CD4-positive, alpha-beta T cell (primary cell): ENCODE results near the gene ANXA6. TPM values are rescaled to one million over a fixed set of nuclear protein-coding genes. Genes with fewer than 3 reads are reported as not detected.
A peak's percentile ranks its signal among the peaks of the same experiment; 100 is the strongest.

Experiments used
- ATAC-seq: fragments of 200-7000 bp; cut with Tn5 transposase; one replicate; pipeline ENCODE4 v1.10.0; 2022; ENCODE audit warnings: mild to moderate bottlenecking; ENCODE audit not compliant: poor library complexity
- CTCF ChIA-PET: fragments of 350-600 bp; sonication (Branson Sonifier 250); formaldehyde crosslinking; loops from one replicate; lab custom pipeline; 2021; ENCODE audit warnings: antibody characterized with exemption, inconsistent platforms; lab: Charles Lee
- POLR2A ChIA-PET: fragments of 350-600 bp; sonication (Branson Sonifier 250); formaldehyde crosslinking; loops from one replicate; lab custom pipeline; 2021; ENCODE audit warnings: antibody characterized with exemption, inconsistent platforms; lab: Charles Lee
- DNase-seq, 14 experiments: peaks; one replicate each; pipeline ENCODE4 v3.0.0-alpha.2; 2013 to 2020; ENCODE audit warnings: mixed read lengths in 2 of 14
- H3K27ac ChIP-seq, 2 donors: one replicate each; pipeline versions ENCODE4 v1.5.1 to v1.7.0; 2013; ENCODE audit warnings: low read length in 2 of 2, low read depth in 1 of 2, mild to moderate bottlenecking in 1 of 2
- H3K27me3 ChIP-seq, 2 experiments: 1 replicate in 1 of 2; 2 replicates in 1 of 2; pipeline versions ENCODE4 v1.6.1 to v1.7.0; 2013; ENCODE audit warnings: low read length in 2 of 2, control low read depth in 1 of 2, mild to moderate bottlenecking in 1 of 2, moderate library complexity in 1 of 2; ENCODE audit not compliant: insufficient read depth in 2 of 2, control insufficient read depth in 1 of 2
- H3K36me3 ChIP-seq: one replicate; pipeline ENCODE4 v1.6.1; 2013; ENCODE audit warnings: low read length, control low read depth; ENCODE audit not compliant: insufficient read depth
- H3K4me1 ChIP-seq: one replicate; pipeline ENCODE4 v1.6.1; 2013; ENCODE audit warnings: low read length, control low read depth; ENCODE audit not compliant: insufficient read depth
- H3K4me3 ChIP-seq: one replicate; pipeline ENCODE4 v1.5.1; 2013; ENCODE audit warnings: mild to moderate bottlenecking, low read length, moderate library complexity
- H3K9me3 ChIP-seq, 2 experiments: 1 replicate in 1 of 2; 2 replicates in 1 of 2; pipeline versions ENCODE4 v1.6.1 to v1.7.0; 2013; ENCODE audit warnings: low read length in 2 of 2, mild to moderate bottlenecking in 2 of 2, control low read depth in 1 of 2, moderate library complexity in 1 of 2; ENCODE audit not compliant: control insufficient read depth in 1 of 2, insufficient read depth in 1 of 2
- H3K27ac Mint-ChIP-seq: one replicate; pipeline ENCODE4 v1.8.0; 2020; ENCODE audit warnings: mixed read lengths
- H3K27me3 Mint-ChIP-seq: one replicate; pipeline ENCODE4 v1.8.0; 2021; ENCODE audit warnings: mixed read lengths
- H3K36me3 Mint-ChIP-seq: one replicate; pipeline ENCODE4 v1.8.0; 2021; ENCODE audit warnings: low read depth, mixed read lengths
- H3K4me1 Mint-ChIP-seq: one replicate; pipeline ENCODE4 v1.8.0; 2021; ENCODE audit warnings: low read depth, mixed read lengths
- H3K4me3 Mint-ChIP-seq: one replicate; pipeline ENCODE4 v1.8.0; 2020; ENCODE audit warnings: mild to moderate bottlenecking, mixed read lengths
- H3K9me3 Mint-ChIP-seq: one replicate; pipeline ENCODE4 v1.8.0; 2020; ENCODE audit warnings: mixed read lengths
- CTCF ChIP-seq: fragments of 200-600 bp; IDR thresholded peaks from one replicate; pipeline ENCODE4 v1.8.0; 2022; ENCODE audit warnings: antibody characterized with exemption, mild to moderate bottlenecking
- intact Hi-C, 2 experiments: fragments of 100-400 bp; cut with DNase I in 1 of 2; cut with micrococcal nuclease in 1 of 2; formaldehyde crosslinking; loops; one replicate each; pipeline versions ENCODE4 v1.15.1 to v1.9.0; 2023 to 2025; cut with DNase I, micrococcal nuclease
- total RNA-seq, 174 experiments: library from RNA in 2 of 174; stranded (reverse) in 2 of 174; gene quantifications; one replicate each; pipeline ENCODE4 v1.2.3 and lab custom pipeline; 2021 to 2026

ANXA6 gene
- total RNA-seq, 2 experiments from 2014 or later, result 108 to 130 TPM

GRCh38 chr5:151104795-151105194, 52.8 kb downstream of the ANXA6 start:
- Mint-ChIP-seq H3K27me3 (no peaks in the 10 kb centered on the region), H3K4me1 (peaks cover 16% of the 10 kb centered on the region), H3K27ac (no peak overlapping the region), H3K4me3 (no peak overlapping the region), H3K36me3 (peaks cover 97% of the 10 kb centered on the region), H3K9me3 (no peaks in the 10 kb centered on the region)
- peaks cover 8% of the 10 kb centered on the region for H3K4me1 ChIP-seq
- no peak for TF ChIP-seq CTCF
- H3K9me3 ChIP-seq, result no peaks in the 10 kb centered on the region
- DNase-seq, result no peak
- no peaks in the 10 kb centered on the region for H3K27me3 ChIP-seq
- ChIA-PET POLR2A (no interaction called here), CTCF (interaction anchor here (1.0 kb wide), 1 partner anchor 10 kb away, joined by 3 read pairs; no protein-coding TSS in a partner anchor)
- no peak for ATAC-seq
- no peak overlapping the region for H3K27ac ChIP-seq
- no peak overlapping the region for H3K4me3 ChIP-seq
- intact Hi-C loops, result no loop called here
- peaks cover 95% of the 10 kb centered on the region for H3K36me3 ChIP-seq

- Histone ChIP-seq H3K27ac (no peak overlapping the region), H3K4me1 (peaks cover 34% of the 10 kb centered on the region), H3K4me3 (no peak overlapping the region), H3K27me3 (no peaks in the 10 kb centered on the region), H3K9me3 (no peaks in the 10 kb centered on the region), H3K36me3 (peaks cover 68% of the 10 kb centered on the region)
- Mint-ChIP-seq H3K36me3 (peaks cover 77% of the 10 kb centered on the region), H3K27me3 (no peaks in the 10 kb centered on the region), H3K4me1 (peaks cover 45% of the 10 kb centered on the region), H3K4me3 (no peak overlapping the region), H3K9me3 (no peaks in the 10 kb centered on the region), H3K27ac (peak overlapping the region; percentile 62)
- ChIA-PET CTCF (no interaction called here), POLR2A (interaction anchor here (1.4 kb wide), 1 partner anchor 22 kb away, joined by 4 read pairs; no protein-coding TSS in a partner anchor)
- no peak for ATAC-seq
- no peak for TF ChIP-seq CTCF
- no peak for DNase-seq
- intact Hi-C loops, result no loop called here
Observed at GRCh38 chr5:151101746-151102145, 55.8 kb downstream of the ANXA6 start.

DNA sequence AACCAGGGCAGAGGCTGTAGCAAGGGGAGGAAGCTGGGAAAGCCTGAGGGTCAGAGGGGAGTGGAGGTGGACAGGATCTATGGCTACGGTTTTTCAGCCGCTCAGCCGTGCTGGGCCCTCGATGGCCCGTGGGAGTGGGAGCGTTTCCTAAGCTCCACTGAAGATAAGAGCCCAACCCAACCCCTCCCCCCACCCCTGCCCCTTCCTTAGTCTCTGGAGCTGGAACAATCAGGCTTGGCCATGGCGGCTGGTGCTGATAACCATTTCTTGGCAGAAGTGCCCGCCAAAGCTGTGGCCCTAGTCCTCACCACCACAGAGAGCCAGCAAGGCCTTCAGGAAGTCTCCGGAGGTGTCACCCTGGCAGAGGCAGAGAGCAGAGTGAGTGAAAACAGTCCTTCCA, 56.4 kb downstream of the ANXA6 start:
- peaks cover 35% of the 10 kb centered on the region for H3K4me1 ChIP-seq
- Mint-ChIP-seq H3K36me3 (peaks cover 71% of the 10 kb centered on the region), H3K4me3 (no peak overlapping the region), H3K4me1 (peaks cover 51% of the 10 kb centered on the region), H3K9me3 (no peaks in the 10 kb centered on the region), H3K27me3 (no peaks in the 10 kb centered on the region), H3K27ac (peak overlapping the region; percentile 80)
- ATAC-seq, result no peak
- CTCF ChIA-PET, result no interaction called here
- TF ChIP-seq CTCF, result no peak
- intact Hi-C loops, result no loop called here
- no peak overlapping the region for H3K27ac ChIP-seq
- no peak for DNase-seq
- H3K36me3 ChIP-seq, result peaks cover 62% of the 10 kb centered on the region
- POLR2A ChIA-PET, result no interaction called here
- no peaks in the 10 kb centered on the region for H3K9me3 ChIP-seq
- no peaks in the 10 kb centered on the region for H3K27me3 ChIP-seq
- H3K4me3 ChIP-seq, result no peak overlapping the region
